Gastrocnemius medialis (tissue), 4 donors: ENCODE results near the gene BBS4. TPM values are rescaled to one million over a fixed set of nuclear protein-coding genes. Genes with fewer than 3 reads are reported as not detected.

Experiments used
- ATAC-seq, 2 donors: fragments of 150-250 bp; one replicate each; pipeline ENCODE4 v1.9.1; 2016
- DNase-seq, 2 donors: peaks; one replicate each; pipeline ENCODE4 v3.0.0-alpha.2; 2019
- H3K27ac ChIP-seq, 4 donors: fragments of 200-600 bp; sonication (generic); 1 replicate in 1 of 4; 2 replicates in 3 of 4; pipeline ENCODE4 v1.5.1; 2016 to 2018; ENCODE audit warnings: mild to moderate bottlenecking in 2 of 4, moderate library complexity in 1 of 4
- H3K27me3 ChIP-seq, 3 donors: fragments of 200-600 bp; sonication (generic) in 2 of 3; 1 replicate in 1 of 3; 2 replicates in 2 of 3; pipeline versions ENCODE4 v1.5.1 to v1.6.0; 2016 to 2019; ENCODE audit warnings: mild to moderate bottlenecking in 1 of 3, moderate library complexity in 1 of 3
- H3K36me3 ChIP-seq, 2 donors: fragments of 200-600 bp; sonication (generic) in 1 of 2; one replicate each; pipeline ENCODE4 v1.5.1; 2017 to 2018
- H3K4me1 ChIP-seq, 2 donors: fragments of 200-600 bp; sonication (generic) in 1 of 2; one replicate each; pipeline ENCODE4 v1.5.1; 2016 to 2017; ENCODE audit warnings: mild to moderate bottlenecking in 2 of 2
- H3K4me3 ChIP-seq, 4 donors: fragments of 200-600 bp; sonication (generic) in 3 of 4; 1 replicate in 1 of 4; 2 replicates in 3 of 4; pipeline ENCODE4 v1.5.1; 2016 to 2019; ENCODE audit warnings: mild to moderate bottlenecking in 2 of 4
- H3K9me3 ChIP-seq, 3 donors: fragments of 200-600 bp; sonication (generic) in 2 of 3; 1 replicate in 1 of 3; 2 replicates in 2 of 3; pipeline ENCODE4 v1.5.1; 2016 to 2019
- CTCF ChIP-seq, 5 experiments: fragments of 450-650 bp in 3 of 5; fragments of 200-600 bp in 2 of 5; sonication (generic) in 2 of 5; IDR thresholded peaks in 4 of 5; conservative IDR thresholded peaks in 1 of 5; 1 replicate in 4 of 5; 2 replicates in 1 of 5; pipeline ENCODE4 v1.5.1; 2016 to 2019; ENCODE audit warnings: antibody characterized with exemption in 5 of 5, mild to moderate bottlenecking in 3 of 5, moderate library complexity in 3 of 5
- POLR2A ChIP-seq, 2 donors: fragments of 450-650 bp; IDR thresholded peaks; one replicate each; pipeline ENCODE4 v1.6.1; 2017; ENCODE audit warnings: antibody characterized with exemption in 2 of 2, mild to moderate bottlenecking in 2 of 2, moderate library complexity in 2 of 2
- in situ Hi-C, 4 donors: fragments of 200-750 bp; cut with MboI; loops; one replicate each; pipeline versions ENCODE4 v1.15.0 to v1.8.0; 2017; ENCODE audit warnings: low sequenced_read_pairs in 4 of 4
- intact Hi-C: fragments of 100-400 bp; cut with DNase I; formaldehyde crosslinking; loops from one replicate; pipeline ENCODE4 v1.15.1; 2023; ENCODE audit warnings: low total_unique reads
- total RNA-seq, 4 donors: library from RNA; depleted of rRNA; stranded (reverse); fragments of >200 nt; gene quantifications; one replicate each; pipeline versions ENCODE4 v1.1.0 to v1.2.3, GENCODE V29; 2016

BBS4 gene
- total RNA-seq, 4 donors from 2014 or later: 21.6 to 37.0 (median 28.7) TPM

GRCh38 chr15:72764656-72765055 is 78.6 kb downstream of the BBS4 start:
- Histone ChIP-seq H3K36me3 (peaks cover 0 to 39% of the 10 kb centered on the region in 2 donors), H3K4me1 (peaks cover 0 to 3% of the 10 kb centered on the region in 2 donors), H3K27ac (no peak overlapping the region), H3K9me3 (no peaks in the 10 kb centered on the region), H3K4me3 (no peak overlapping the region), H3K27me3 (no peaks in the 10 kb centered on the region)
- ATAC-seq (no peak), DNase-seq (no peak)
- intact Hi-C loops (no loop called here), in situ Hi-C loops (loop anchor here in 1 of 4 donors (25.0 kb wide), 1 partner anchor 523 kb away; no protein-coding TSS in a partner anchor)
- TF ChIP-seq CTCF (IDR thresholded peaks at IDR 0.05 in 4 of 5, conservative IDR thresholded peaks at IDR 0.05 in 1 of 5): no peak
- no peak for TF ChIP-seq POLR2A (IDR thresholded peaks at IDR 0.05)

- in situ Hi-C loops (loop anchor here in 1 of 4 donors (25.0 kb wide), 1 partner anchor 521 kb away; no protein-coding TSS in a partner anchor), intact Hi-C loops (no loop called here)
- H3K4me3 ChIP-seq: no peak overlapping the region
- DNase-seq (no peak), ATAC-seq (no peak)
- H3K27me3 ChIP-seq: no peaks in the 10 kb centered on the region
- H3K36me3 ChIP-seq: peaks cover 0 to 47% of the 10 kb centered on the region in 2 donors
- peaks cover 0 to 3% of the 10 kb centered on the region in 2 donors for H3K4me1 ChIP-seq
- H3K9me3 ChIP-seq: no peaks in the 10 kb centered on the region
- no peak overlapping the region for H3K27ac ChIP-seq
- TF ChIP-seq CTCF (IDR thresholded peaks at IDR 0.05 in 4 of 5, conservative IDR thresholded peaks at IDR 0.05 in 1 of 5) (no peak), POLR2A (IDR thresholded peaks at IDR 0.05) (no peak)
Observed at GRCh38 chr15:72766025-72766424, 80.0 kb downstream of the BBS4 start.

GRCh38 chr15:72766780-72767179 is 80.8 kb downstream of the BBS4 start:
- H3K9me3 ChIP-seq: no peaks in the 10 kb centered on the region
- peaks cover 0 to 55% of the 10 kb centered on the region in 2 donors for H3K36me3 ChIP-seq
- peaks cover 0 to 3% of the 10 kb centered on the region in 2 donors for H3K4me1 ChIP-seq
- DNase-seq (no peak), ATAC-seq (no peak)
- intact Hi-C loops: no loop called here
- no peak overlapping the region for H3K27ac ChIP-seq
- in situ Hi-C loops: loop anchor here in 1 of 4 donors (25.0 kb wide), 1 partner anchor 521 kb away; no protein-coding TSS in a partner anchor
- no peak overlapping the region for H3K4me3 ChIP-seq
- no peaks in the 10 kb centered on the region for H3K27me3 ChIP-seq
- TF ChIP-seq CTCF (IDR thresholded peaks at IDR 0.05 in 4 of 5, conservative IDR thresholded peaks at IDR 0.05 in 1 of 5): no peak
- TF ChIP-seq POLR2A (IDR thresholded peaks at IDR 0.05): no peak

GRCh38 chr15:72770673-72771328 is 84.8 kb downstream of the BBS4 start:
- in situ Hi-C loops (loop anchor here in 1 of 4 donors (25.0 kb wide), 1 partner anchor 516 kb away; no protein-coding TSS in a partner anchor), intact Hi-C loops (no loop called here)
- ATAC-seq (no peak), DNase-seq (no peak)
- H3K9me3 ChIP-seq: no peaks in the 10 kb centered on the region
- H3K4me1 ChIP-seq: no peaks in the 10 kb centered on the region
- H3K27ac ChIP-seq: no peak overlapping the region
- TF ChIP-seq POLR2A (IDR thresholded peaks at IDR 0.05) (no peak), CTCF (IDR thresholded peaks at IDR 0.05 in 4 of 5, conservative IDR thresholded peaks at IDR 0.05 in 1 of 5) (no peak)
- no peak overlapping the region for H3K4me3 ChIP-seq
- H3K36me3 ChIP-seq: peaks cover 4 to 79% of the 10 kb centered on the region in 2 donors
- no peaks in the 10 kb centered on the region for H3K27me3 ChIP-seq
